GM21528 (cell line): ENCODE results near the gene IPPK.

ENCODE experiments used
- ATAC-seq: cut with Tn5 transposase; IDR thresholded peaks from one replicate; pipeline ENCODE4 v1.9.1; 2021; ENCODE audit warnings: mild to moderate bottlenecking, moderate library complexity; ENCODE audit not compliant: unreplicated experiment, low FRiP score

Gene IPPK

GRCh38 chr9:92617195-92617813 is 52.6 kb downstream of the IPPK start:
- ATAC-seq = no peak

- no peak for ATAC-seq
These were observed 53.2 kb downstream of the IPPK start for GRCh38 chr9:92616655-92617111.

- ATAC-seq = no peak
These were observed 53.7 kb downstream of the IPPK start for GRCh38 chr9:92616199-92616641.

GRCh38 chr9:92615790-92616189 is 54.1 kb downstream of the IPPK start:
- ATAC-seq = no peak

GRCh38 chr9:92614763-92615461 is 55.0 kb downstream of the IPPK start:
- ATAC-seq = no peak

- no peak for ATAC-seq
These were observed 55.8 kb downstream of the IPPK start for GRCh38 chr9:92614123-92614510.

GRCh38 chr9:92613268-92614122 is 56.4 kb downstream of the IPPK start:
- no peak for ATAC-seq

- no peak for ATAC-seq
These were observed 57.1 kb downstream of the IPPK start for GRCh38 chr9:92612816-92613215.

- ATAC-seq = no peak
These were observed 57.6 kb downstream of the IPPK start for GRCh38 chr9:92612292-92612691.

- ATAC-seq = no peak
These were observed 58.2 kb downstream of the IPPK start for GRCh38 chr9:92611621-92612285.

- ATAC-seq = no peak
These were observed 59.2 kb downstream of the IPPK start for GRCh38 chr9:92610470-92611420.

- ATAC-seq = no peak
These were observed 61.0 kb downstream of the IPPK start for GRCh38 chr9:92608909-92609445.

- ATAC-seq = no peak
These were observed 61.6 kb downstream of the IPPK start for GRCh38 chr9:92608241-92608908.

GRCh38 chr9:92607773-92608172 is 62.2 kb downstream of the IPPK start:
- no peak for ATAC-seq

GRCh38 chr9:92607088-92607487 is 62.8 kb downstream of the IPPK start:
- no peak for ATAC-seq

GRCh38 chr9:92605224-92605623 is 64.7 kb downstream of the IPPK start:
- no peak for ATAC-seq

GRCh38 chr9:92603990-92604389 is 65.9 kb downstream of the IPPK start:
- no peak for ATAC-seq

GRCh38 chr9:92603100-92603499 is 66.8 kb downstream of the IPPK start:
- ATAC-seq = no peak

GRCh38 chr9:92602413-92602812 is 67.5 kb downstream of the IPPK start:
- no peak for ATAC-seq
